B cell (primary cell): ENCODE data around the gene KATNAL2. TPM values are rescaled to one million over a fixed set of nuclear protein-coding genes. Genes with fewer than 3 reads are reported as not detected.

Source experiments
- ATAC-seq: fragments of 200-7000 bp; cut with Tn5 transposase; one replicate; pipeline ENCODE4 v1.10.0; 2021; ENCODE audit warnings: low read depth, mild to moderate bottlenecking, moderate number of reproducible peaks, moderate library complexity
- CTCF ChIA-PET: fragments of 350-600 bp; sonication (Branson Sonifier 250); formaldehyde crosslinking; loops from one replicate; lab custom pipeline; 2021; ENCODE audit warnings: antibody characterized with exemption, inconsistent platforms; lab: Charles Lee
- POLR2A ChIA-PET: fragments of 350-600 bp; sonication (Branson Sonifier 250); formaldehyde crosslinking; loops from one replicate; lab custom pipeline; 2021; ENCODE audit warnings: antibody characterized with exemption; lab: Charles Lee
- DNase-seq: peaks from one replicate; pipeline ENCODE4 v3.0.0; 2013
- H2AFZ ChIP-seq: 2 replicates; pipeline ENCODE4 v1.6.1; 2012; ENCODE audit warnings: mild to moderate bottlenecking, low read depth, low read length; ENCODE audit not compliant: insufficient read depth, poor library complexity, severe bottlenecking
- H3K27ac ChIP-seq, 2 donors: 1 replicate in 1 of 2; 2 replicates in 1 of 2; pipeline ENCODE4 v1.5.1; 2012 to 2013; ENCODE audit warnings: low read length in 2 of 2, mild to moderate bottlenecking in 2 of 2, moderate library complexity in 1 of 2
- H3K27me3 ChIP-seq, 4 experiments: fragments of 200-600 bp in 1 of 4; sonication (generic) in 1 of 4; replicated peaks in 1 of 4; 1 replicate in 2 of 4; 2 replicates in 2 of 4; pipeline versions ENCODE4 v1.6.1 to v1.7.0; 2013 to 2016; ENCODE audit warnings: low read length in 3 of 4, mild to moderate bottlenecking in 2 of 4, mixed read lengths in 1 of 4, moderate library complexity in 1 of 4; ENCODE audit not compliant: insufficient read depth in 4 of 4, control insufficient read depth in 3 of 4; ENCODE audit errors: control extremely low read depth in 1 of 4
- H3K36me3 ChIP-seq, 2 experiments: replicated peaks in 1 of 2; 1 replicate in 1 of 2; 2 replicates in 1 of 2; pipeline versions ENCODE4 v1.6.1 to v1.7.1; 2013; ENCODE audit warnings: low read length in 1 of 2; ENCODE audit not compliant: insufficient read depth in 2 of 2, control insufficient read depth in 1 of 2; ENCODE audit errors: control extremely low read depth in 1 of 2, extremely low read depth in 1 of 2
- H3K4me1 ChIP-seq, 2 donors: fragments of 200-600 bp in 1 of 2; sonication (generic) in 1 of 2; 1 replicate in 1 of 2; 2 replicates in 1 of 2; pipeline versions ENCODE4 v1.5.1 to v1.6.1; 2013 to 2017; ENCODE audit warnings: low read length in 2 of 2; ENCODE audit not compliant: control insufficient read depth in 2 of 2, insufficient read depth in 2 of 2
- H3K4me2 ChIP-seq: replicated peaks from 2 replicates; pipeline ENCODE3; 2012; ENCODE audit warnings: mild to moderate bottlenecking, low read depth, low read length; ENCODE audit not compliant: poor library complexity, severe bottlenecking
- H3K4me3 ChIP-seq, 5 experiments: fragments of 200-600 bp in 1 of 5; sonication (generic) in 1 of 5; 1 replicate in 3 of 5; 2 replicates in 2 of 5; pipeline versions ENCODE4 v1.5.1 to v1.7.0; 2011 to 2016; ENCODE audit warnings: low read length in 4 of 5, mild to moderate bottlenecking in 4 of 5, low read depth in 2 of 5, control low read depth in 1 of 5, moderate library complexity in 1 of 5; ENCODE audit not compliant: insufficient read depth in 1 of 5; ENCODE audit errors: control extremely low read depth in 1 of 5, extremely low read depth in 1 of 5
- H3K79me2 ChIP-seq: fragments of 200-600 bp; sonication (generic); one replicate; pipeline ENCODE4 v1.6.0; 2016; ENCODE audit warnings: low read length; ENCODE audit not compliant: control insufficient read depth, insufficient read depth
- H3K9ac ChIP-seq: fragments of 200-600 bp; sonication (generic); 2 replicates; pipeline ENCODE4 v1.6.1; 2017; ENCODE audit warnings: mild to moderate bottlenecking, low read length, moderate library complexity
- H3K9me3 ChIP-seq, 3 donors: one replicate each; pipeline versions ENCODE4 v1.6.1 to v1.7.1; 2013; ENCODE audit warnings: low read length in 2 of 3; ENCODE audit not compliant: control insufficient read depth in 2 of 3, insufficient read depth in 1 of 3; ENCODE audit errors: control extremely low read depth in 1 of 3
- H4K20me1 ChIP-seq: 2 replicates; pipeline ENCODE4 v1.6.0; 2012; ENCODE audit warnings: mild to moderate bottlenecking, low read length; ENCODE audit not compliant: insufficient read depth, control insufficient read depth, poor library complexity, severe bottlenecking
- H3K27ac Mint-ChIP-seq: one replicate; pipeline ENCODE4 v1.8.0; 2021; ENCODE audit warnings: mixed read lengths
- H3K27me3 Mint-ChIP-seq: one replicate; pipeline ENCODE4 v1.8.0; 2021; ENCODE audit warnings: mixed read lengths
- H3K4me1 Mint-ChIP-seq: one replicate; pipeline ENCODE4 v1.8.0; 2021; ENCODE audit warnings: mixed read lengths
- H3K4me3 Mint-ChIP-seq: one replicate; pipeline ENCODE4 v1.8.0; 2021; ENCODE audit warnings: mixed read lengths
- H3K9me3 Mint-ChIP-seq: one replicate; pipeline ENCODE4 v1.8.0; 2022; ENCODE audit warnings: mixed read lengths; ENCODE audit not compliant: insufficient read depth
- EZH2 ChIP-seq: IDR thresholded peaks from 2 replicates; pipeline ENCODE4 v1.6.1; 2012; ENCODE audit warnings: borderline replicate concordance, low read depth, mild to moderate bottlenecking, moderate library complexity, low read length; ENCODE audit not compliant: insufficient read depth, poor library complexity, severe bottlenecking
- WGBS: methylation state at CpG from one replicate; pipeline ENCODE4 v1.1.5; 2013; ENCODE audit warnings: missing lambda C conversion rate; ENCODE audit not compliant: insufficient coverage; 5-methylcytosine and 5-hydroxymethylcytosine counted together
- intact Hi-C: fragments of 100-400 bp; cut with micrococcal nuclease; formaldehyde crosslinking; loops from one replicate; pipeline ENCODE4 v1.10.0; 2022
- polyA plus RNA-seq: library from polyadenylated mRNA; depleted of rRNA; stranded (reverse); fragments of >200 nt; gene quantifications from 2 replicates; pipeline ENCODE4 v1.2.3, GENCODE V29; 2012
- total RNA-seq, 2 donors: library from RNA; stranded (reverse); fragments of 120-200 nt in 1 of 2; gene quantifications; 1 replicate in 1 of 2; 2 replicates in 1 of 2; pipeline versions ENCODE4 v1.2.3 to v1.2.4, GENCODE V29; 2013 to 2022
- TF ChIP-seq, protein P1 (sequence below): fragments of 200-600 bp; IDR thresholded peaks from one replicate; pipeline ENCODE4 v1.8.0; 2022; ENCODE audit warnings: antibody characterized with exemption, mild to moderate bottlenecking

Gene KATNAL2
- total and polyA plus RNA-seq, 2 donors (not counting 1 experiment from before 2014, with no cell fraction given): 1.3 to 3.1 TPM

DNA sequence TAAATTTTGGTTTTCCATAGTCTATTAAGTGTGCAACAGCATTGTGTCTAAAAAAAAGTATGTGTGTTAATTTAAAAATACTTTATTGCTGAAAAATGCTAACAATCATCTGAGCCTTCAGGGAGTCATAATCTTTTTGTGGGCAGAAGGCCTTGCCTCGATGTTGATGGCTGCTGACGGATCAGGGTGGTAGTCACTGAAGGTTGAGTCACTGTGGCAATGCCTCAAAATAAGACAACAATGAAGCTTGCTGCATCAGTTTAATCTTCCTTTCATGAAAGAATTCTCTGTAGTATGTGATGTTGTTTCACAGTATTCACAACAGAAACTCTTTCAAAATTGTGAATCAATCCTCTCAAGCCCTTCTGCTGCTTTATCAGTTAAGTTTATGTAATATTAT, 201.6 kb downstream of the KATNAL2 start:
- Histone ChIP-seq H3K4me2 (no peak overlapping the region), H3K9ac (no peak overlapping the region), H3K4me1 (no peaks in the 10 kb centered on the region), H3K4me3 (no peak overlapping the region), H2AFZ (no peak overlapping the region), H3K9me3 (no peaks in the 10 kb centered on the region), H3K79me2 (no peaks in the 10 kb centered on the region), H4K20me1 (no peaks in the 10 kb centered on the region), H3K36me3 (peaks cover 7 to 19% of the 10 kb centered on the region in 2 experiments), H3K27me3 (no peaks in the 10 kb centered on the region), H3K27ac (no peak overlapping the region)
- ATAC-seq (no peak), DNase-seq (no peak)
- H3K9me3 Mint-ChIP-seq: no peaks in the 10 kb centered on the region
- no peak overlapping the region for H3K4me3 Mint-ChIP-seq
- H3K4me1 Mint-ChIP-seq: no peaks in the 10 kb centered on the region
- H3K27ac Mint-ChIP-seq: no peak overlapping the region
- intact Hi-C loops: no loop called here
- TF ChIP-seq, protein P1, sequence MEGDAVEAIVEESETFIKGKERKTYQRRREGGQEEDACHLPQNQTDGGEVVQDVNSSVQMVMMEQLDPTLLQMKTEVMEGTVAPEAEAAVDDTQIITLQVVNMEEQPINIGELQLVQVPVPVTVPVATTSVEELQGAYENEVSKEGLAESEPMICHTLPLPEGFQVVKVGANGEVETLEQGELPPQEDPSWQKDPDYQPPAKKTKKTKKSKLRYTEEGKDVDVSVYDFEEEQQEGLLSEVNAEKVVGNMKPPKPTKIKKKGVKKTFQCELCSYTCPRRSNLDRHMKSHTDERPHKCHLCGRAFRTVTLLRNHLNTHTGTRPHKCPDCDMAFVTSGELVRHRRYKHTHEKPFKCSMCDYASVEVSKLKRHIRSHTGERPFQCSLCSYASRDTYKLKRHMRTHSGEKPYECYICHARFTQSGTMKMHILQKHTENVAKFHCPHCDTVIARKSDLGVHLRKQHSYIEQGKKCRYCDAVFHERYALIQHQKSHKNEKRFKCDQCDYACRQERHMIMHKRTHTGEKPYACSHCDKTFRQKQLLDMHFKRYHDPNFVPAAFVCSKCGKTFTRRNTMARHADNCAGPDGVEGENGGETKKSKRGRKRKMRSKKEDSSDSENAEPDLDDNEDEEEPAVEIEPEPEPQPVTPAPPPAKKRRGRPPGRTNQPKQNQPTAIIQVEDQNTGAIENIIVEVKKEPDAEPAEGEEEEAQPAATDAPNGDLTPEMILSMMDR: no peak
- TF ChIP-seq EZH2: no peak
- WGBS: 100% methylated on average over 1 of the region's 2 CpGs
- ChIA-PET CTCF (no interaction called here), POLR2A (no interaction called here)
- H3K27me3 Mint-ChIP-seq: no peaks in the 10 kb centered on the region

DNA sequence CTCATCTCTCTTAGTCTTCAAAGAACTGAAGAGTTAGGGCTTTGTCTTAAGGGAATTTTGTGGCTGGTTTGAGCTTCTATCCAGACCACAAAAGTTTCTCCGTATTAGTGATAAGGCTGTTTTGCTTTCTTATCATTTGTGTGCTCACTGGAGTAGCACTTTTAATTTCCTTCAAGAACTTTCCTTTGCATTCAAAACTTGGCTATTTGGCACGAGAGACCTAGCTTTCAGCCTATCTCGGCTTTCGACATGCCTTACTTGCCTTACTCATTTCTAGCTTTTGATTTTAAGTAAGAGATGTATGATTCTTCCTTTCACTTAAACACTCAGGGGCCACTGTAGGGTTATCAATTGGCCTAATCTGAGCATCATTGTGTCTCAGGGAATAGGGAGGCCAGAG, 203.0 kb downstream of the KATNAL2 start:
- ChIA-PET CTCF (no interaction called here), POLR2A (no interaction called here)
- Histone ChIP-seq H3K36me3 (peaks cover 4 to 8% of the 10 kb centered on the region in 2 experiments), H3K27me3 (no peaks in the 10 kb centered on the region), H3K9ac (no peak overlapping the region), H3K79me2 (no peaks in the 10 kb centered on the region), H3K4me2 (no peak overlapping the region), H3K4me1 (no peaks in the 10 kb centered on the region), H3K27ac (no peak overlapping the region), H3K9me3 (no peaks in the 10 kb centered on the region), H4K20me1 (no peaks in the 10 kb centered on the region), H2AFZ (no peak overlapping the region), H3K4me3 (no peak overlapping the region)
- DNase-seq (no peak), ATAC-seq (no peak)
- H3K4me1 Mint-ChIP-seq: no peaks in the 10 kb centered on the region
- no peak overlapping the region for H3K27ac Mint-ChIP-seq
- H3K9me3 Mint-ChIP-seq: no peaks in the 10 kb centered on the region
- no peaks in the 10 kb centered on the region for H3K27me3 Mint-ChIP-seq
- no CpG with 5 or more reads among the region's 4 CpGs for WGBS
- intact Hi-C loops: no loop called here
- no peak overlapping the region for H3K4me3 Mint-ChIP-seq
- TF ChIP-seq EZH2: no peak
- TF ChIP-seq, protein P1: no peak
